ENCODE results near the gene IL3.

DNA sequence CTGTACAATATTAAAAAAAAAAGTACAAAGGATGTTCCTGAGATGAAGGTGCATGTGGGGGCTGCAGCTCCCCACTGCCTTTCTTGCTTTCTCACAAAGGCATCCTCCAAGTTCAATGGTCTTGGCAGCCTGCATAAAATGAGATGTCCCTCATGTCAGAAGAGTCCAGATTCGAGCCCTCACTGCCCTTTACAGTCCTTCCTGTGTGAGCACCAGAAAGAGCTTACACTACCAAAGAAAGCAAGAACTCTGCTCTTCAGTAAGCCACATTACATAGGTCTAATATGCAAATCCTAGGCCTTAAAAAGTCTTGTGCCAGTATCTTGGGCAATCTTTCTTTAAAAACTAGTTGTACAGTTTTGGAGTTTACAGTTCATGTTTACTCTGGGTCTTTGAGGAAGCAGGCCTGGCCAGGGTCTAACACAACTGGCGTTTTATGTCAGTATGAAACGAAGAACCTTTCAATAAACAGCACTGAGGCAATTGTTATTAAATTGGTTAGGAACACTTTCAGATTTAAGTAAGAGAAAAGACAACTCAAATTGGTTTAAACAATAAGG lies 49.1 kb downstream of the IL3 start:
- TF ChIP-seq ATF3 (CRISPR knock-in tag; conservative IDR thresholded peaks at IDR 0.05) (no peak), CTCF (IDR thresholded peaks at IDR 0.05) (no peak), KAT7 (CRISPR knock-in tag; IDR thresholded peaks at IDR 0.05; ENCODE audit: borderline replicate concordance) (no peak), SMAD4 (CRISPR knock-in tag; IDR thresholded peaks at IDR 0.05) (no peak), TEAD4 (CRISPR knock-in tag; IDR thresholded peaks at IDR 0.05) (no peak), E2F4 (CRISPR knock-in tag; IDR thresholded peaks at IDR 0.05; ENCODE audit: borderline replicate concordance, low read depth) (no peak), ATF2 (CRISPR knock-in tag; IDR thresholded peaks at IDR 0.05; ENCODE audit: borderline replicate concordance, low read depth) (no peak), NFYB (CRISPR knock-in tag; conservative IDR thresholded peaks at IDR 0.05; ENCODE audit: low read depth) (no peak), ZNF263 (CRISPR knock-in tag; IDR thresholded peaks at IDR 0.05; ENCODE audit: low read depth) (no peak)
- TF ChIP-seq, protein P1, sequence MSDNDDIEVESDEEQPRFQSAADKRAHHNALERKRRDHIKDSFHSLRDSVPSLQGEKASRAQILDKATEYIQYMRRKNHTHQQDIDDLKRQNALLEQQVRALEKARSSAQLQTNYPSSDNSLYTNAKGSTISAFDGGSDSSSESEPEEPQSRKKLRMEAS (CRISPR knock-in tag; IDR thresholded peaks at IDR 0.05) = no peak
- TF ChIP-seq, protein P2, sequence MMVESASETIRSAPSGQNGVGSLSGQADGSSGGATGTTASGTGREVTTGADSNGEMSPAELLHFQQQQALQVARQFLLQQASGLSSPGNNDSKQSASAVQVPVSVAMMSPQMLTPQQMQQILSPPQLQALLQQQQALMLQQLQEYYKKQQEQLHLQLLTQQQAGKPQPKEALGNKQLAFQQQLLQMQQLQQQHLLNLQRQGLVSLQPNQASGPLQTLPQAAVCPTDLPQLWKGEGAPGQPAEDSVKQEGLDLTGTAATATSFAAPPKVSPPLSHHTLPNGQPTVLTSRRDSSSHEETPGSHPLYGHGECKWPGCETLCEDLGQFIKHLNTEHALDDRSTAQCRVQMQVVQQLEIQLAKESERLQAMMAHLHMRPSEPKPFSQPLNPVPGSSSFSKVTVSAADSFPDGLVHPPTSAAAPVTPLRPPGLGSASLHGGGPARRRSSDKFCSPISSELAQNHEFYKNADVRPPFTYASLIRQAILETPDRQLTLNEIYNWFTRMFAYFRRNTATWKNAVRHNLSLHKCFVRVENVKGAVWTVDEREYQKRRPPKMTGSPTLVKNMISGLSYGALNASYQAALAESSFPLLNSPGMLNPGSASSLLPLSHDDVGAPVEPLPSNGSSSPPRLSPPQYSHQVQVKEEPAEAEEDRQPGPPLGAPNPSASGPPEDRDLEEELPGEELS (CRISPR knock-in tag; IDR thresholded peaks at IDR 0.05) = no peak

Data from WTC11 (cell line).